ENCODE data around the gene RPN2.

Gene RPN2

DNA sequence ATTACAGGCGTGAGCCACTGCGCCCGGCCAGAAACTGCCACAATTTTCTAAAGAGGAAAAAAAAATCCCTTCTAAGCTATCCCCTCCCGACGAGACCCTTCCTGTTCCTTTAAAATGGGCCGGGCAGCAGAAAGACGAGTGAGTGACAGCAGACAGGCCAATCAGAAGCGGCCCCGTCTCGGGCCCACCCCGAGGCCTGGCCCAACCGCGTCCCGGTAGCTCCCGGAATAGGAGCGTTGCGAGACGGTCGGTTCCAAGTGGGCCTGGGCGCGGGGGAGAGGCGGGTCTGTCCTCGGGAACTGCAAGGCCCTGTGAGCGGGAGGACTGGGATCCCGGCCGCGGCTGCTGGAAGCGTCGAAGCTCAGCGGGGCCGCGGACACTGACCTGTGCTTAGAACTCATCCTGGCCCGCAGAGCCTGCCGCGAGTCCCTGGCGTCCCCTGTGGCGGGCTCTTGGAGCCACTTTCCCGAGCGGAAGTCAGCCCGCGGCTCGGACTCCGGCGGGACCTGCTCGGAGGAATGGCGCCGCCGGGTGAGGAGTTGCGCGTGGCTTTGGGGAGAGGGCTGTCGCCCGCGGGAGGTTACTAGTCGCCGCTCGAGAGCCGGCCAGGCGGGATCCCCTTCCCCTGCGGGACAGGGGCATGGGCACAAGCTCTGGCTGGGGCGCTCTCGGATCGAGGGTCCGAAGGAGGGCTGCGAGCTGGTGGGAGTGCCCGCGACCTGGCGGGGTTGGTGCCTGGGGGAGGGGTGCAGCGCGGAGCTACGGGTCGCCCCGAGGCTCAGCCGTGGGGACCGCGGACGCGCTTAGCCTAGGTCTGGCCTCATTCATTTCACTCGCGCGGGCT, at the start of gene RPN2, which contains the start of gene MROH8:
Gene RPN2 (plus strand): TSS at position 492 of the 844 bp plus-strand sequence. CDS start 27 bp downstream, at position 519.
Gene MROH8 (minus strand): TSS at position 710 of the 844 bp plus-strand sequence.
- H3K27me3 ChIP-seq (ENCODE audit: insufficient read depth, low read depth, severe bottlenecking), result no peaks in the 10 kb centered on the region
- no peaks in the 10 kb centered on the region for H3K9me3 ChIP-seq (ENCODE audit: severe bottlenecking)
- peaks cover 36% of the 10 kb centered on the region for H3K36me3 ChIP-seq
- TF ChIP-seq, protein P1, sequence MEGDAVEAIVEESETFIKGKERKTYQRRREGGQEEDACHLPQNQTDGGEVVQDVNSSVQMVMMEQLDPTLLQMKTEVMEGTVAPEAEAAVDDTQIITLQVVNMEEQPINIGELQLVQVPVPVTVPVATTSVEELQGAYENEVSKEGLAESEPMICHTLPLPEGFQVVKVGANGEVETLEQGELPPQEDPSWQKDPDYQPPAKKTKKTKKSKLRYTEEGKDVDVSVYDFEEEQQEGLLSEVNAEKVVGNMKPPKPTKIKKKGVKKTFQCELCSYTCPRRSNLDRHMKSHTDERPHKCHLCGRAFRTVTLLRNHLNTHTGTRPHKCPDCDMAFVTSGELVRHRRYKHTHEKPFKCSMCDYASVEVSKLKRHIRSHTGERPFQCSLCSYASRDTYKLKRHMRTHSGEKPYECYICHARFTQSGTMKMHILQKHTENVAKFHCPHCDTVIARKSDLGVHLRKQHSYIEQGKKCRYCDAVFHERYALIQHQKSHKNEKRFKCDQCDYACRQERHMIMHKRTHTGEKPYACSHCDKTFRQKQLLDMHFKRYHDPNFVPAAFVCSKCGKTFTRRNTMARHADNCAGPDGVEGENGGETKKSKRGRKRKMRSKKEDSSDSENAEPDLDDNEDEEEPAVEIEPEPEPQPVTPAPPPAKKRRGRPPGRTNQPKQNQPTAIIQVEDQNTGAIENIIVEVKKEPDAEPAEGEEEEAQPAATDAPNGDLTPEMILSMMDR (IDR thresholded peaks at IDR 0.05; ENCODE audit: low read depth, low read length), result no peak
- H3K27ac ChIP-seq, result peak within 1 kb of the TSS; percentile 99
- H3K4me3 ChIP-seq (ENCODE audit: low read depth, low read length), result peak within 1 kb of the TSS; percentile 95
- peak; percentile 98 for DNase-seq

DNA sequence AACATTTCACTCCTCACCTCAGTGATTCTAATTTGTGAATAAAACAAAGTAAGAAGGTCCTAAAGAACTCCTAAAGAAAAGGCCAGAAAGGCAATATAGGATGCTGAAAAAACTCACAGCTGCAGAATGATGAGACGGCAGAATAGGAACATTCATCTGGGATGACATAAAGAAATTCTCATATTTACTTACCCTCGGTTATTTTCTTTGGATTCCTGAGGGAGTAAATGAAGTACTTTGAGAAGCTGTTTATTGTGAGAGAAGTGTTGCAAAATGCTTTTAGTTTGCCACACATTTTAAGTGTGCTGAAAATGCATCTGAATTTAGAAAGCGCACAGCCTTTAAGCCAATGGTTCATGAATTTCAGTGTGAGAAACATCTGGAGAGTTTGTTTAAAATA, 47.6 kb upstream of the RPN2 start:
- no peak overlapping the region for H3K27ac ChIP-seq
- TF ChIP-seq, protein P1 (IDR thresholded peaks at IDR 0.05; ENCODE audit: low read depth, low read length), result no peak
- no peaks in the 10 kb centered on the region for H3K9me3 ChIP-seq (ENCODE audit: severe bottlenecking)
- no peaks in the 10 kb centered on the region for H3K27me3 ChIP-seq (ENCODE audit: insufficient read depth, low read depth, severe bottlenecking)
- H3K4me3 ChIP-seq (ENCODE audit: low read depth, low read length), result no peak overlapping the region
- no peaks in the 10 kb centered on the region for H3K36me3 ChIP-seq
- no peak for DNase-seq

DNA sequence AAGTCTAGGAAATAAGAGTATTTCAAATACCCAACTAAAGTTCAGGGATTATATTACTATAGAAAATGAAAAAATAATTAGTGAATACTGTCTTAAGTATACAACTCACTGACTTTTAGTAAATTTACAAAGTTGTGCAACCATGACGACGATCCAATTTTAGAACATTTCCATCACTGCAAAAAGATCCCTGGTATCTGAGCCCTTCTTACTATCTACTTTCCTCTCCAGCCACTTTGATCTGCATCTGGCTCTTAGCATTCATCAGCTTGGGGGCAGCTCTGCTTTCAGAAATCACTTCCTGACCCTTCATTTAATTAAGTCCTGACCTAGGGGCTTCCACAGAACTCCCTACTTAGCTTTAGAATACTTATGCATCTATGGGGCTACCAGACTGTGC, 45.2 kb upstream of the RPN2 start:
- no peak overlapping the region for H3K27ac ChIP-seq
- H3K4me3 ChIP-seq (ENCODE audit: low read depth, low read length), result no peak overlapping the region
- TF ChIP-seq, protein P1 (IDR thresholded peaks at IDR 0.05; ENCODE audit: low read depth, low read length), result no peak
- no peak for DNase-seq
- H3K27me3 ChIP-seq (ENCODE audit: insufficient read depth, low read depth, severe bottlenecking), result no peaks in the 10 kb centered on the region
- H3K36me3 ChIP-seq, result no peaks in the 10 kb centered on the region
- no peaks in the 10 kb centered on the region for H3K9me3 ChIP-seq (ENCODE audit: severe bottlenecking)

DNA sequence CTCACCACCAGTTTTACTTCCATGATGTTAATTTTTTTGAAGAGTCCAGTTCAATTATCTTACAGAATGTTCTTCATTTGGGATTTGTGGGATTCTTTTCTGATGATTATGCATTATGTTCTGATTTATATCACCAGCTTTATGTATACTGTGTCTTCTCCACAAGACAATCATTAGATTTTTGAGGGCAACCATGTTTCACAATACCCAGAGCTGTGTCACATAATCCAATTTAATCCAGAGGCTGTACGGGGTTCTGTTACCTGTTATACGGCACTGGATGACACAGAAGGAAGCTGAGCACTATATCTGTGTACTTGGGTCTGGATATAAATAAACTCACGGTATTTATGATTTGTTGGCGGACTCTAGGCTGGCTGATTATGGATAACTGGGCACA, 41.6 kb upstream of the RPN2 start:
- TF ChIP-seq, protein P1 (IDR thresholded peaks at IDR 0.05; ENCODE audit: low read depth, low read length), result no peak
- Histone ChIP-seq H3K9me3 (ENCODE audit: severe bottlenecking) (no peaks in the 10 kb centered on the region), H3K27ac (no peak overlapping the region), H3K36me3 (no peaks in the 10 kb centered on the region; the same call in 1 of the 2 replicates), H3K27me3 (ENCODE audit: insufficient read depth, low read depth, severe bottlenecking) (no peaks in the 10 kb centered on the region), H3K4me3 (ENCODE audit: low read depth, low read length) (no peak overlapping the region)
- DNase-seq, result no peak

DNA sequence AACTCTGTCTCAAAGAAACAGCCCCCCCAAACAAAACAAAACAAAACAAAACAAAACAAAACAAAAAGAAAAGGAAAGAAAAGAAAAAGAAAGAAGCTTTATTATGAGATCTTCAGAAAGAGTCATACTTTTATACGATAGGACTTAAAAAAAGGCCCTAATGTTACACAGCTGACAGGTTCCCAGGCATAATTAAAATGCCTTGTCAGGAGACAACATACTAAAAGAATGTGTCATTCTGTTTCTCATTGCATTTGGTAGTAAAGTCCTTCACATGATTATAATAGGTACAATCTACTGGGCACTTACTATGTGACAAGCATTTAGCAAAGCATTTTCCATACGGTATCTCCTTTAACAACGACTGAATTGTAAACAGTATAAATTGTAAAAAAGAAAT, 36.4 kb upstream of the RPN2 start:
- TF ChIP-seq, protein P1 (IDR thresholded peaks at IDR 0.05; ENCODE audit: low read depth, low read length), result no peak
- Histone ChIP-seq H3K27ac (no peak overlapping the region), H3K27me3 (ENCODE audit: insufficient read depth, low read depth, severe bottlenecking) (no peaks in the 10 kb centered on the region), H3K4me3 (ENCODE audit: low read depth, low read length) (no peak overlapping the region), H3K36me3 (no peaks in the 10 kb centered on the region; the same call in 1 of the 2 replicates), H3K9me3 (ENCODE audit: severe bottlenecking) (no peaks in the 10 kb centered on the region)
- DNase-seq, result no peak

Measured in WERI-Rb-1 (cell line).